Measurements from ENCODE around the gene CWC22. TPM values are rescaled to one million over a fixed set of nuclear protein-coding genes. Genes with fewer than 3 reads are reported as not detected.

CWC22 gene
- total and polyA plus RNA-seq, 2 donors (not counting 3 experiments of a cell fraction or from before 2014, with no cell fraction given) = 1.8 to 15.7 TPM

DNA sequence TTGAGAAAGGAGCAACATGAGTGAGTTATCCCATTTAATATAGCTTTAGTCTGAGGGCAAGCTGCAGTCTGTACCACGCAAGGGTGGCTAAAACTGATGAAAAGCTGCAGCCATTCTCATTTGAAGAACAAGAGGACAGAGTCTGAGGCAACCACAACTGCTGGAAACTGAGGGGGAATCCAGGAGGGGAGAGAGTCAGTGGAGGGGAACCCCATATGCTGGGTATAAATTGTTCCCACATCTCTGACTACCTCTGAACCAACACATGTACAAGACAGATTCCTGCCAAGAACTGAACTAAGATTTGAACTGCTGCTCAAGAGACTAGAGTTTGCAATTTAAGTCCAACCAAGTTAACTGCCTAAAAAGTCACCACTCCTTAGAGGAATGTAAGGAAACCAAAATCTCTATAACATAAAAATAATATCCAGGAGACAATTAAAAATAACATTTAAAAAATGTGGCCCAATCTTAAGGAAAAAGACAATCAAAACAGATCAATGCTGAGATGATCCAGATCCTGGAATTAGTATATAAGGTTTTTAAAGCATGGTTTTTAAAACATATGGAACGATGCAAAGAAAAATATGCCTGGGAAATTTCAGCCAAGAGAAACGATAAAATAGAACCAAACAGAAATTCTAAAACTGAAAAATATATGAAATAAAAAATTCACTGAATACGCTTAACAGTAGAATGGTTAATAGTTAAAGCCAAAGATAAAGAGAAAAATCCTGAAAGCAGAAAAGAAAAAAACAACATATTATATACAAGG is 11.2 kb downstream of the CWC22 start:
- Histone ChIP-seq H3K27me3 (ENCODE audit: control insufficient read depth in 2 of 2, insufficient read depth in 2 of 2, low read length in 2 of 2) (no peaks in the 10 kb centered on the region), H3K9me3 (replicated peaks; ENCODE audit: control insufficient read depth, insufficient read depth, low read length) (no peaks in the 10 kb centered on the region), H3K79me2 (ENCODE audit: control insufficient read depth, insufficient read depth, low read length) (peaks cover 44% of the 10 kb centered on the region), H3K9ac (replicated peaks; ENCODE audit: extremely low read depth, insufficient read depth, low read length) (no peak overlapping the region), H3K9me1 (replicated peaks; ENCODE audit: control insufficient read depth, extremely low read depth, insufficient read depth, low read length) (no peaks in the 10 kb centered on the region), H3K4me3 (replicated peaks in 1 of 3; ENCODE audit: insufficient read depth in 1 of 3, low read depth in 1 of 3, low read length in 3 of 3) (no peak overlapping the region), H2AFZ (ENCODE audit: low read depth, low read length) (no peak overlapping the region), H3K4me2 (ENCODE audit: insufficient read depth, low read length) (no peak overlapping the region), H3K36me3 (ENCODE audit: control insufficient read depth in 2 of 2, extremely low read depth in 1 of 2, insufficient read depth in 2 of 2, low read length in 2 of 2) (peaks cover 0 to 4% of the 10 kb centered on the region in 2 experiments), H4K20me1 (replicated peaks; ENCODE audit: control insufficient read depth, extremely low read depth, insufficient read depth, low read length) (no peaks in the 10 kb centered on the region), H3K27ac (ENCODE audit: insufficient read depth, low read depth, low read length) (no peak overlapping the region), H3K4me1 (ENCODE audit: control insufficient read depth, extremely low read depth, insufficient read depth, low read length) (no peaks in the 10 kb centered on the region)
- DNase-seq (ENCODE audit: low read depth, low spot score) (no peak), FAIRE-seq (no peak)
- ChIA-PET CTCF (no interaction called here), POLR2A (no interaction called here)
- no TSS peak for BruUV-seq (replicated peaks)
- TF ChIP-seq JUN (IDR thresholded peaks at IDR 0.05; ENCODE audit: borderline replicate concordance, insufficient read depth, insufficient read length, low read depth) (no peak), FOS (IDR thresholded peaks at IDR 0.05; ENCODE audit: borderline replicate concordance, insufficient read depth, low read length) (no peak), EZH2 (IDR thresholded peaks at IDR 0.05; ENCODE audit: borderline replicate concordance, low read depth, low read length, severe bottlenecking) (no peak)
- TF ChIP-seq, protein P1, sequence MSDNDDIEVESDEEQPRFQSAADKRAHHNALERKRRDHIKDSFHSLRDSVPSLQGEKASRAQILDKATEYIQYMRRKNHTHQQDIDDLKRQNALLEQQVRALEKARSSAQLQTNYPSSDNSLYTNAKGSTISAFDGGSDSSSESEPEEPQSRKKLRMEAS (IDR thresholded peaks at IDR 0.05; ENCODE audit: insufficient read depth, insufficient read length) = no peak
- TF ChIP-seq, protein P2, sequence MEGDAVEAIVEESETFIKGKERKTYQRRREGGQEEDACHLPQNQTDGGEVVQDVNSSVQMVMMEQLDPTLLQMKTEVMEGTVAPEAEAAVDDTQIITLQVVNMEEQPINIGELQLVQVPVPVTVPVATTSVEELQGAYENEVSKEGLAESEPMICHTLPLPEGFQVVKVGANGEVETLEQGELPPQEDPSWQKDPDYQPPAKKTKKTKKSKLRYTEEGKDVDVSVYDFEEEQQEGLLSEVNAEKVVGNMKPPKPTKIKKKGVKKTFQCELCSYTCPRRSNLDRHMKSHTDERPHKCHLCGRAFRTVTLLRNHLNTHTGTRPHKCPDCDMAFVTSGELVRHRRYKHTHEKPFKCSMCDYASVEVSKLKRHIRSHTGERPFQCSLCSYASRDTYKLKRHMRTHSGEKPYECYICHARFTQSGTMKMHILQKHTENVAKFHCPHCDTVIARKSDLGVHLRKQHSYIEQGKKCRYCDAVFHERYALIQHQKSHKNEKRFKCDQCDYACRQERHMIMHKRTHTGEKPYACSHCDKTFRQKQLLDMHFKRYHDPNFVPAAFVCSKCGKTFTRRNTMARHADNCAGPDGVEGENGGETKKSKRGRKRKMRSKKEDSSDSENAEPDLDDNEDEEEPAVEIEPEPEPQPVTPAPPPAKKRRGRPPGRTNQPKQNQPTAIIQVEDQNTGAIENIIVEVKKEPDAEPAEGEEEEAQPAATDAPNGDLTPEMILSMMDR (IDR thresholded peaks at IDR 0.05; ENCODE audit: extremely low read depth in 1 of 2, insufficient read depth in 1 of 2, low read depth in 1 of 2, low read length in 2 of 2) = no peak
- intact Hi-C loops (cut with micrococcal nuclease) = no loop called here
- dilution Hi-C loops (cut with MboI; ENCODE audit: extremely low pct_ligation_motif_present, low sequenced_read_pairs) = no loop called here
